ENCODE data around the gene PCDH8.
A peak's percentile ranks its signal among the peaks of the same experiment; 100 is the strongest.

PCDH8 gene

DNA sequence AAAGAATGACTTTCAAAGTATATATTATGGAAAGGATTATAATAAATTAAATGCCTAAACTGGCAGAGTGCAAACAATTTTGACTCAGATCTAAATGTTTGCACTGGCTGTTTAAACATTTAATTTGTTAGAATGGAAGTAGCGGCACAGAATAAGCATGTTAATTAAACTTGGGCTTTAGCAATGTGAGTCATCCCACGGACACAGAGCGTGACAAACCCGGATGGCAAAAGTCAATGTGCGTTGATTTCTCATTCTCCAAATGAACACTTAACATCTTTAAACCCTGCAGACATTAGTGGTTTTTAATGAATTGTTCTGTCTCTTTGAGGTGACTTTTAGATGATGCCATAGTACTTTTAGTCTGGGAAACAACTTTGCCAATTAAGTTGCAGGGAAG, 38.4 kb downstream of the PCDH8 start:
- DNase-seq = no peak

DNA sequence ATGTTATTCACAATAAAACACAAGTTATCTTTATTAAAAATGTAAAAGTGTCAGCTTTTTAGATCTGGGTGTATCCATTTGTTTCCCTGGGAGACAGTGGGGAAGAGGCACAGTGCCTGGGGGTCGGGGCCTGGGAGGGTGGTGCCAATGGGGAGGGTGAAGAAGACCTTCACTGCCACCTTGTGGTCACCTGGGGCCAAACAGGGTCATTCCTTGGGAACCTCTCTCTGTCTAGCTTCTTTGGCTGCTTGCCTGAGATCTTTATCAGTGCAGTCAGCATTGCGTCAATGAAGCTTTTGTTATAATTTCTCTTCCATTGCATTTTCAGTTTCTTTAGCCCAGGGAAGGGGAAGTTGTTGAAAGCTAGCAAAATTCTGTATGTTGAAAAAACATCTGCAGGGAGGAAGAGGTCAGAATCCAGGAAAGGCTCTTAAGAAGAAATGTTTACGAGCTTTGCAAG, 39.1 kb downstream of the PCDH8 start:
- peak; percentile 70 for DNase-seq

DNA sequence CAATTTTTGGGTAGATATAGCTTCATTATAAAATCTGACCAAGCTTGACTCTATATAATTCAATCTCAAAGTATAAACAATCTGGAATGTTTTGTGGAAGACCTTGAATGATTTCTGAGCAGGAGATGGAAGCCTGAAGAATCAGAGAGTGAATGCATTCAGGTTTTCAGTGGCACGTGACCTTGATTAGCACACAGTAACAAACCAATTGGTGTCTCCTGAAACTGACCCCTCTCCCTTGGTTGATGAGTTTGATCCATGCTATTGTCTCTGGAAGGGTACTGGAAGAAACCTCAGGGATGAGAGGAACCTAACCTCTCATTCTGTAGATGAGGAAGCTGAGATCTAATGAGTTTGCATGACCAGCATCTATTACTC, 39.6 kb downstream of the PCDH8 start:
- DNase-seq = no peak

DNA sequence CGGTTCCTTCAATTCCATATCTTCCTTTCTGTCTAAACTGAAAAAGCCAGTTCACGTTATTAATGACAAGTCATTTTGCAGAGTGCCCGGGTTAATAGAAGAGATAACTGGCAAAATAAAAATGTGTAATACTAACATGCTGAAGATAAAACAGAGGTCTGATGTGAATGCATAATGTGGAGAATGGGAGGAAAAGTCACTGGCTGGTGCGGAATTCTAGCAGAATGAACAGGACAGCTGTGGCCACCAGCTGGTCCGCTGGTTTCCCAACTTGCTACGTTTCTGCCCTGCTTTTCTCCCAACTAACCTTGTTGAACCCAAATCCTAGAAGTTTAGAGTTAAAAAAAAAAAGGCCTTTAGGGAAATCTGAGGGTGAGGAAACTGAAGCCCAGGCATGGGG, 42.4 kb downstream of the PCDH8 start:
- DNase-seq = no peak

DNA sequence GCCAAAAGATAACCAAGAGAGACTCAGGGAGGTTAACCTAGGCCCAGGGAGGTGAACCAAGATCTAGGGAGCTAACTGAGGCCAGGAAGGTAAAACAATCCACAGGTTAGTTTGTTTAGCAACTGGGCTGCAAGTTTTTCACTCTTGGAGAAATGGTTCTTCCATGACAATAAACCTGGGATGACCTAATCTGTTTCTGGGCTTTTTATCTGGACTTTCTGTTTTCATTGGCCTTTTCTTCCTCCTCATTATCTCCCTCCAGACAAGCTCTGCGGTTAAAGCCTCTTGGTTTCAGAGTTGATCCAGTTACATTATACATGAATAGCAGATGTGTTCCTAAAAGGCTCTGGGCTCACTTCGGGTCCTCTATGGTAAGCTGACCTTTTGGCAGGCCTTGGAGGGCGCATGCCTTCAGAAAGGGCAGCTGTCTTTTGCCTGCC, 44.2 kb downstream of the PCDH8 start:
- DNase-seq = no peak

DNA sequence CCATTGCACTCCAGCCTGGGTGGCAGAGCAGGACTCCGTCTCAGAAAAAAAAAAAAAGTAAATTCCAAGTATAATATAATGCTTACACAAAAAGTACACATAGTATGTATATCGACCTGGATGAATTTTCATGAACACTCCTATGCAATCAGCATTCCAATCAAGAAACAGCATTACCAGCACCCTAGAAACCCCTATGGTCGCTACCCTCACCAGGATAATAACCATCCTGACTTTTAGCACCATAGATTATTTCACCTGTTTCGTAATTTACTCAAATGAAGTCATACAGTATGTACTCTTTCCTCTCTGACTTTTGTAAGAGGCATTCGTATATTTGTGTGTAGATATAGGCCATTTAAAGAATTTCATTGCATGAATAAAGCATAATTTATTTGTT, 47.6 kb downstream of the PCDH8 start:
- DNase-seq = no peak

DNA sequence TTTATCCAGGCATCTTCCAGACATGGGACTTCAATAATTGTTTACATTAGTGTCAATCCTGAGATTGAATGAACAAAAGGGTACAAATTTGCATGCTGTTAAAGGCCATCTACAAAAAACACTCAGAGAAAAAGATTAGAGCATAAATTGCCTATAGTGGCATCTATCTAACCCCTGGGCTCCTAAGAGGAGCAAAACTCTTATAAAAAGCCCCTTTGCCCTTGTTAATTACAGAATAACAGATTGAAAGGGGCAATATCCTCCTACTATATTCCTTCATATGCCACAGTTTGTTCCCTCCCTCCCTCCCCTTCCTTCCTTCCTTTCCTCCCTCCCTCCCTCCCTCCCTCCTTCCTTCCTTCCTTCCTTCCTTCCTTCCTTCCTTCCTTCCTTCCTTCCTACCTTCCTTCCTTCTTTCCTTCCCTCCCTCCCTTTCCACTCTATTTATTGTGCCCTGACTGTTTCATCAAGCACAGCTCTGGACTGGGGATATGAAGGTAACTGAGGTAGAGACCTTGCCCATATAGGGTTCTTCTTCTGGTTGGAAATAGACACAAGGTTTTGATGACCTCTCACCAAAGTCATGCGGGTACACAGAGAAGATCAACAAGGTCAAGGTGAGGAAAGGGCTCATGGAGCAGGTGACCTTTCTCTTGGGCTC, 49.5 kb downstream of the PCDH8 start:
- DNase-seq = no peak

DNA sequence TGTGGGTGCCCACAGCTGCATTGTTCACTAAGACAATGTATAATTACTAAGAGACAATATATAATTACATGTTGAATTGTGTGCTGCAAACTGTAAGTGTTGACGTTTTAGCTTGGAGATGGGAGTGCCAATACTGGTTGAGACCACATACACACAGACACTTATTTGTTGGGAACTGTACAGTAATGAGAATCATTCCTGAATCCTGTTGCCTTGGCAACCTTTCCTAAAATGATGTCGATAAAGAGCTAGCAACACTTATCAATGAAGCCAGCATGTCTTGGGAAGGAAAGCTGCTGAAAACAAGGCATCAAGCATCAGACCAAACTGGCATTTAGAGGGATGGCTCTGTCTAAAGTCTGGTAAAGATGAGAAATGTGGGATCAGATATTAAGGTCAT, 51.3 kb downstream of the PCDH8 start:
- DNase-seq = no peak

DNA sequence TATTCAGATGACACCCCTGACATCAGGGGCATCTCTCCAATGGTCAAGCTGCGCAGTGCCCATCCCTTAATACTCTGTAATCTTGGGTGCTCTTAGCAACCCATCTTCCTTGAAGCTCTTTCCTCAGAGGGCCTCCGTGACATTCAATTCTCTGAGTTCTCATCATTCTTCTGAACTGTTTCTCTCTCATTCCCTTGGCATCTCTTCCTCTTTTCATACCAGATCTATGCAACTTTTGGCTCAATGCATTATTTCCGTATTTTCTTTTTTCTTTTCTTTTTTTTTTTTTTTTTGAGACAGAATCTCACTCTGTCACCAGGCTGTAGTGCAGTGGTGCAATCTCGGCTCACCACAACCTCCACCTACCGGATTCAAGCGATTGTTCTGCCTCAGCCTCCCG, 53.9 kb downstream of the PCDH8 start:
- no peak for DNase-seq

DNA sequence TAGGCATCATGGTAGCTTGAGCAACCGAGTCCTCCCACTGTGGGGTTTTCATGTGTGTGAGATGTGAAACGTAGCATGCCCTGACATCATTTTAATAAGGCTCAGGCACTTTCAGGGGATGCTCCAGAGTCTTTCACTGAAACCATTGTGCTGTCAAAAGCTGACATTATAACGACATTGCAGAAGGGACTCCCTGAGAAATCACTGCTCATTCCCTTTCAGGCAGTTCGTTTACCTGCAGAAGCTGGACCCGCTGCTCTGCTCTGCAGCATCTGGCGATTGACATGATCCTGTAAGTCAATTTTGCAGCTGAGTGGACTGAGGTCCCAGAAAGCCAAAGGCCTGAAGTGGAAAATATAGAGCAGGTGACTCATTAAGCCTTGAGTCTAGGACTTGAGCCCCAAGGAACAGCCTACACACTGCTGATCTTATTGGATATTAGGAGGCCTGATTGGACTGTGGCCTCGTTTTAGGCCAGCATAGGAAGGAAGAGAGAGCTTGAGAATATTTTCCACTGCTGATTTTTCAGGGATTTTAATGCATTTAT, 54.9 kb downstream of the PCDH8 start:
- DNase-seq = no peak
